Pancreas (tissue), 10 donors: Measurements from ENCODE around the gene PRPH. TPM values are rescaled to one million over a fixed set of nuclear protein-coding genes. Genes with fewer than 3 reads are reported as not detected.
"Not testable (repeated sequence)": the region's sequence is repeated elsewhere in the genome, so short reads cannot be mapped to it uniquely, and the experiment has no call there.

ENCODE experiments used
- ATAC-seq, 4 donors: fragments of 200-7000 bp; cut with Tn5 transposase; one replicate each; pipeline versions ENCODE4 v1.8.0 to v1.9.1; 2020; ENCODE audit warnings: mild to moderate bottlenecking in 4 of 4, moderate library complexity in 4 of 4
- DNase-seq, 6 donors: peaks; one replicate each; pipeline ENCODE4 v3.0.0-alpha.2; 2020
- FAIRE-seq: peaks from 2 replicates; lab custom pipeline; 2012; peaks lifted over from hg19 to GRCh38; lab: Jason Lieb, UNC
- H3K27ac ChIP-seq, 4 donors: fragments of 200-600 bp; sonication (generic); 1 replicate in 3 of 4; 2 replicates in 1 of 4; pipeline versions ENCODE4 v1.5.0 to v1.8.0; 2020
- H3K27me3 ChIP-seq, 4 donors: fragments of 200-600 bp; one replicate each; pipeline ENCODE4 v1.8.0; 2021
- H3K36me3 ChIP-seq, 3 donors: fragments of 200-600 bp; sonication (generic) in 1 of 3; one replicate each; pipeline versions ENCODE4 v1.5.0 to v1.8.0; 2020 to 2021
- H3K4me1 ChIP-seq, 3 donors: fragments of 200-600 bp; one replicate each; pipeline ENCODE4 v1.8.0; 2021
- H3K4me3 ChIP-seq, 4 donors: fragments of 200-600 bp; sonication (generic) in 2 of 4; one replicate each; pipeline versions ENCODE4 v1.5.0 to v1.8.0; 2020 to 2021
- H3K9me3 ChIP-seq, 4 donors: fragments of 200-600 bp; one replicate each; pipeline ENCODE4 v1.8.0; 2021
- CTCF ChIP-seq, 4 donors: fragments of 200-600 bp; sonication (generic) in 3 of 4; IDR thresholded peaks; one replicate each; pipeline versions ENCODE4 v1.5.0 to v1.8.0; 2021; ENCODE audit warnings: antibody characterized with exemption in 4 of 4
- WGBS, 2 donors: extraction: QIAGEN DNeasy Blood & Tissue Kit; methylation state at CpG; one replicate each; pipeline ENCODE4 v1.1.7; 2013; 5-methylcytosine and 5-hydroxymethylcytosine counted together
- intact Hi-C, 3 donors: fragments of 100-400 bp; cut with DNase I; formaldehyde crosslinking; loops; one replicate each; pipeline versions ENCODE4 v1.11.1 to v1.14.2; 2022
- polyA plus RNA-seq, 2 donors: library from polyadenylated mRNA; stranded (reverse); fragments of 200-250 nt; gene quantifications; one replicate each; pipeline ENCODE4 v1.2.3, GENCODE V29; 2013
- total RNA-seq, 6 donors: library from RNA; stranded (reverse); fragmentation: NEBNext Ultra II Directional in 4 of 6; extraction: Animal tissue kit (Norgen Biotek cat#: 25700) in 4 of 6; gene quantifications; one replicate each; pipeline versions ENCODE4 v1.2.1 to v1.2.4, GENCODE V29; 2021 to 2023
- donor health status: healthy with polysubstance abuse.
- donor health status: DM: no; HTN: no; CAD: no; lungs with moderate emphysema.
- donor health status: DM: no; HTN: no; CAD: no.
- donor health status: control.
- donor health status: control.
- donor health status: Bipolar disorder and iron deficiency.
- donor health status: DM: yes; HTN: yes; CAD: no.
- donor health status: DM: no; HTN: no; CAD: no.
- donor health status: DM: no; HTN: no; CAD: no.
- donor health status: DM: yes; HTN: yes; CAD: no.

Gene PRPH
- total and polyA plus RNA-seq, 8 donors: 0.44 to 18.7 (median 1.1) TPM

DNA sequence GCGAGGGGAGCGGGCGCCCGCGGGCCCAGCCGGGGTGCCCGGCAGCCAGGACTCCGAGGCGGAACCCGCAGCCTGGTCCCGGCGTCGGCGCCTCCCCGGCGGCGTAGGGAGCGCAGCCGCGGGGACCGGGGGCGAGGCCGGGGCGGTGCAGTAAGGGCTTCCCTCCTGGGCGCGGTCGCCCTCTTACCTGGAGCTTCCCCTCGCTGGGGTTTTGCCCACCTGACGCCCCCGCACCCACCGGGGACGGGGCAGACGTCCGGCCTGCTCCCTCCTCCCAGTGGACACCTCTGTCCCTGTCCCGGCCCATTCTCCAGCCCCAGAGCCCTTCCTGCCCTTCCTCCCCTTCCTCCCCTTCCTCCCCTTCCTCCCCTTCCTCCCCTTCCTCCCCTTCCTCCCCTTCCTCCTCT lies 30.5 kb upstream of the PRPH start:
- Histone ChIP-seq H3K4me3 (peak overlapping the region; percentile 49 to 95 (median 70)), H3K27ac (peak overlapping the region; percentile 11 to 97 (median 53)), H3K9me3 (no peaks in the 10 kb centered on the region), H3K27me3 (no peaks in the 10 kb centered on the region), H3K4me1 (peaks cover 0 to 27% (median 0%) of the 10 kb centered on the region in 3 donors), H3K36me3 (no peaks in the 10 kb centered on the region)
- intact Hi-C loops: no loop called here
- no peak for FAIRE-seq
- peak; percentile 30 to 56 (median 46) for ATAC-seq
- 0% methylated on average over 16 to 35 of the region's 35 CpGs for WGBS, 2 donors
- TF ChIP-seq CTCF (IDR thresholded peaks at IDR 0.05): no peak
- DNase-seq: peak in 2 of 6 donors; percentile 81 to 87

DNA sequence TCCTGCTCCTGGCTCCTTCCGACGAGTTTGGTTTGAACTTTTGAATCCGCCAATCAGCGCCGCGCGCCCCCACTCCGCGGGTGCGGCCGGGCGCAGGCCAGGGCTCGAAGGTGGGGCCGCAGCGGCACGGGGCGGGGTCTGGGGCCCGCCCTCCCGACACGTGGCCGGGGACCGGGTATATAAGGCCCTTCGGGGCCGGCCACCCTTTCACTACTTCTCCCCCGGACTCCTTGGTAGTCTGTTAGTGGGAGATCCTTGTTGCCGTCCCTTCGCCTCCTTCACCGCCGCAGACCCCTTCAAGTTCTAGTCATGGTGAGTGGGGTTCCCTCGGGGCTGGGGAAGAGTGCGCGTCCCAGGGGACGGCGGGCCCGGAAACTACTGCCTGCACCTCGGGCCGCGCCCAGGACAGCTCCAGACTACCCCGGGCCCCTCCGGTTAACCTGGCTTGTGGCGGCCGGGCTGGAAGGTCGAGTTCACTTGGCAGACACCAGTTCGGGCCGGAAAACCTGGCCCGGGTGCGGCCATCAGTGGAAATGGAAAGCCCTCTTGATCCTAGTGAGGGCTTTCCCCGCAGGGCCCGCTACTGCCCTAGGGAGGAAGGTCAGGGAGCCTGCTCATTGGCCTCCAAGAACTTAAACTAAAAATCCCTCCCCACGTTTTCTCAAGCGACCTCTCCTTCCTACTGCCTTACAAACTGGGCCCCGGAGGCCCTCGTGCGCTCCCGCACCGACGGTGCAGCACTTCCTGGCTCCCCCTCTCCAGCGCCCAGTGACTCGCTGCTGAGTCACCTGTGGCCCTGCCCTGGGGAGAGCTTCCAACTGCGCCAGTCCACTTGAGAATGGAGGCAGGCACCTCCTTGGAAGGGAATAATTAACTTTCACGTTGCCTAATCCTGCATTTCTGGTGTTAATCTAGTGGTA lies 29.8 kb upstream of the PRPH start, which contains the start of gene TUBA1C:
TUBA1C (plus strand) TSS at position 210 of the 920 bp plus-strand sequence; CDS start at position 310, 100 bp downstream.
- FAIRE-seq (no peak), ATAC-seq (peak; percentile 92 to 97 (median 94)), DNase-seq (peak; percentile 92 to 96 (median 95))
- peaks cover 0 to 6% (median under 1%) of the 10 kb centered on the region in 3 donors for H3K36me3 ChIP-seq
- no peaks in the 10 kb centered on the region for H3K9me3 ChIP-seq
- no peaks in the 10 kb centered on the region for H3K27me3 ChIP-seq
- H3K4me1 ChIP-seq: peaks cover 0 to 27% (median 0%) of the 10 kb centered on the region in 3 donors
- H3K4me3 ChIP-seq: peak within 1 kb of the TSS; percentile 63 to 95 (median 80)
- peak within 1 kb of the TSS; percentile 95 to 97 (median 96) for H3K27ac ChIP-seq
- no peak for TF ChIP-seq CTCF (IDR thresholded peaks at IDR 0.05)
- 1 to 2% methylated on average over 58 to 61 of the region's 61 CpGs for WGBS, 2 donors
- intact Hi-C loops: no loop called here

DNA sequence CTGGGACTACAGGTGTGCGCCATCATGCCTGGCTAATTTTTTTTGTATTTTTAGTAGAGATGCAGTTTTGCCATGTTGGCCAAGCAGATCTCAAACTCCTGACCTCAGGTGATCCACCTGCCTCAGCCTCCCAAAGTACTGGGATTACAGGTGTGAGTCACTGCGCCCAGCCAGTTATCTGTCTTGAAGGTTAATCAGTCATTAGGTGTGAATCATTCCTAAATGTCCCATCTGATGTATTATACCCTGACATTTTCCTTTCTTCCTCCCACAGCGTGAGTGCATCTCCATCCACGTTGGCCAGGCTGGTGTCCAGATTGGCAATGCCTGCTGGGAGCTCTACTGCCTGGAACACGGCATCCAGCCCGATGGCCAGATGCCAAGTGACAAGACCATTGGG lies 25.8 kb upstream of the PRPH start:
- peaks cover 0 to 24% (median 0%) of the 10 kb centered on the region in 3 donors for H3K4me1 ChIP-seq
- FAIRE-seq, H3K4me3 ChIP-seq, H3K27me3 ChIP-seq, ATAC-seq, intact Hi-C loops, H3K9me3 ChIP-seq: not testable (repeated sequence)
- H3K36me3 ChIP-seq: peaks cover 3 to 35% (median 6%) of the 10 kb centered on the region in 3 donors
- peak in 1 of 6 donors; percentile 5 for DNase-seq
- peak overlapping the region in 1 of 4 donors; percentile 2 for H3K27ac ChIP-seq
- WGBS, 2 donors: 64 to 80% methylated on average over 4 to 6 of the region's 6 CpGs

DNA sequence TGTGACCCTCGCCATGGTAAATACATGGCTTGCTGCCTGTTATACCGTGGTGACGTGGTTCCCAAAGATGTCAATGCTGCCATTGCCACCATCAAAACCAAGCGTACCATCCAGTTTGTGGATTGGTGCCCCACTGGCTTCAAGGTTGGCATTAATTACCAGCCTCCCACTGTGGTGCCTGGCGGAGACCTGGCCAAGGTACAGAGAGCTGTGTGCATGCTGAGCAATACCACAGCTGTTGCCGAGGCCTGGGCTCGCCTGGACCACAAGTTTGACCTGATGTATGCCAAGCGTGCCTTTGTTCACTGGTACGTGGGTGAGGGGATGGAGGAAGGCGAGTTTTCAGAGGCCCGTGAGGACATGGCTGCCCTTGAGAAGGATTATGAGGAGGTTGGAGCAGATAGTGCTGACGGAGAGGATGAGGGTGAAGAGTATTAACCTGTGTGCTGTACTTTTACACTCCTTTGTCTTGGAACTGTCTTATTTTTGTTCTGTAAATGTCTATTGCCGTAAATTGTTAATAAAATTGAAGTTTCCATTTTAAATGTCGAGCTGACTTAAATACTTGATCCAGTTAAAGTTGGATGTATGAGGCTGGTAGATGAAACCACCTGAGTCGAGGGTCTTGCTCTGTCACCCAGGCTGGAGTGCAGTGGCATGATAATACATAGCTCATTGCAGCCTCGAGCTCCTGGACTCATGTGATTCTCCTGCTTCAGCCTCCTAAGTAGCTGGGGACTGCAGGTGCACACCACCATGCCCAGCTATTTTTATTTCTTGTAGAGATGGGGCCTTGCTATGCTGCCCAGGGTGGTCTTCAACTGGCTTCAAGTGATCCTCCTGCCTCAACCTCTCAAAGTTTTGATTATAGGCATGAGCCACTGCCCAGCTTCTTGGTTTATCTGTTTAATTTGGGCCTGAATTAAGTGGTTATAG lies 21.9 kb upstream of the PRPH start:
- Histone ChIP-seq H3K4me3 (no peak overlapping the region), H3K9me3 (no peaks in the 10 kb centered on the region), H3K4me1 (peaks cover 0 to 8% (median 0%) of the 10 kb centered on the region in 3 donors), H3K27ac (no peak overlapping the region), H3K27me3 (no peaks in the 10 kb centered on the region), H3K36me3 (peaks cover 3 to 35% (median 6%) of the 10 kb centered on the region in 3 donors)
- ATAC-seq (no peak), FAIRE-seq (no peak), DNase-seq (peak in 1 of 6 donors; percentile 34)
- 94 to 96% methylated on average over 16 of the region's 16 CpGs for WGBS, 2 donors
- TF ChIP-seq CTCF (IDR thresholded peaks at IDR 0.05): no peak
- intact Hi-C loops: no loop called here
